GM13977 (cell line): ENCODE data around the gene LIPC.

Experiments
- DNase-seq: peaks from one replicate; pipeline ENCODE4 v3.0.0; 2012; ENCODE audit warnings: low spot score
- CTCF ChIP-seq: IDR thresholded peaks from 2 replicates; pipeline ENCODE4 v1.5.1; 2012; ENCODE audit warnings: mild to moderate bottlenecking, control low read depth; ENCODE audit not compliant: insufficient read depth; ENCODE audit errors: extremely low read depth, missing control alignments
- in situ Hi-C: fragments of 300-500 bp; cut with MboI; formaldehyde crosslinking; loops from one replicate; pipeline ENCODE4 v1.12.0; 2022; ENCODE audit warnings: low sequenced_read_pairs, low pct_unique_long_range_greater_than_20kb, mixed read lengths, inconsistent platforms; ENCODE audit not compliant: unreplicated experiment

LIPC gene

GRCh38 chr15:58571491-58571890, 139.7 kb downstream of the LIPC start:
- in situ Hi-C loops, result no loop called here
- DNase-seq, result no peak
- no peak for TF ChIP-seq CTCF

GRCh38 chr15:58572521-58572920, 140.7 kb downstream of the LIPC start:
- no peak for DNase-seq
- in situ Hi-C loops, result no loop called here
- TF ChIP-seq CTCF, result no peak

- in situ Hi-C loops, result no loop called here
Measured at GRCh38 chr15:58573270-58573669, 141.5 kb downstream of the LIPC start.

GRCh38 chr15:58574631-58575030, 142.8 kb downstream of the LIPC start:
- no peak for TF ChIP-seq CTCF
- in situ Hi-C loops, result no loop called here
- DNase-seq, result no peak

More at GRCh38 chr15:58573270-58573669, 141.5 kb downstream of the LIPC start:
- no peak for DNase-seq
- no peak for TF ChIP-seq CTCF

GRCh38 chr15:58575045-58575786, 143.4 kb downstream of the LIPC start:
- in situ Hi-C loops, result no loop called here
- DNase-seq, result no peak
- TF ChIP-seq CTCF, result no peak

- no peak for TF ChIP-seq CTCF
- DNase-seq, result no peak
- in situ Hi-C loops, result no loop called here
Measured at GRCh38 chr15:58576657-58577056, 144.9 kb downstream of the LIPC start.
